ENCODE data around the gene PLEKHH1. TPM values are rescaled to one million over a fixed set of nuclear protein-coding genes. Genes with fewer than 3 reads are reported as not detected.
A peak's percentile ranks its signal among the peaks of the same experiment; 100 is the strongest.
"Not testable (repeated sequence)": the region's sequence is repeated elsewhere in the genome, so short reads cannot be mapped to it uniquely, and the experiment has no call there.

The PLEKHH1 gene
- total and polyA plus RNA-seq, 2 experiments from 2014 or later, result 14.7 to 33.9 TPM

DNA sequence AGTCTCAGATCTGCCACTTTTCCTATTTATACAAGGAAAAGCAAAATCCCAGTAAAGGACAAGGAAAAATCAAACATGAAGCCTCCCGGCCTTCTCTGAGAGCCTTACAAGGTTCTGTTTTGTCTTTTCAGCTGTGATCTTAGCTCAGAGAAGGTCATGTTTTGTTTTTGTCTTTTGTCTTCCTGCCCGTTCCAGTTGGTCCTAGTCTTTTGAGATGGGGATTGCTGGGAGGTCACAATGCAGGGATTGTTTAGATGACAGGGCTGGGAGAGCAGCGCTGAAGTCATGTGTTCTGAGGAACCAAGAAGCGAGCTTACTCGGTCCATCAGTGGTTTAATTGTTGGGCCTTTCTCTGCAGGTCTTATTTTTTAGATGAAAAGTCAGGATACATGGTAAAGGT lies 6.0 kb downstream of the PLEKHH1 start (continued):
- TF ChIP-seq JUNB (IDR thresholded peaks at IDR 0.05; ENCODE audit: unreplicated experiment), result no peak
- no peak for TF ChIP-seq ZNF331 (CRISPR knock-in tag; IDR thresholded peaks at IDR 0.05; ENCODE audit: low read depth)
- no peak for TF ChIP-seq NANOG (IDR thresholded peaks at IDR 0.05; ENCODE audit: borderline replicate concordance)
- no peak for TF ChIP-seq POLR2AphosphoS5 (IDR thresholded peaks at IDR 0.05; ENCODE audit: low read depth)
- TF ChIP-seq EZH2phosphoT487 (IDR thresholded peaks at IDR 0.05; ENCODE audit: unreplicated experiment), result no peak
- TF ChIP-seq ZNF114 (CRISPR knock-in tag; IDR thresholded peaks at IDR 0.05), result no peak
- TF ChIP-seq CTCF (conservative IDR thresholded peaks at IDR 0.05; ENCODE audit: low read depth in 2 of 2), result no peak
- TF ChIP-seq EZH2 (IDR thresholded peaks at IDR 0.05; ENCODE audit: low read depth, unreplicated experiment), result no peak
- TF ChIP-seq CREB1 (CRISPR knock-in tag; IDR thresholded peaks at IDR 0.05; ENCODE audit: low read depth), result no peak
- TF ChIP-seq ETS1 (IDR thresholded peaks at IDR 0.05), result no peak
- TF ChIP-seq STAT1 (IDR thresholded peaks at IDR 0.05; ENCODE audit: unreplicated experiment), result no peak

GRCh38 chr14:67541448-67542387 lies 8.6 kb downstream of the PLEKHH1 start:
- H2AFZ ChIP-seq, result 0 out of 2 replicates have a peak overlapping the region, but pooled peaks have one; percentile 30
- peak; percentile 91 for ATAC-seq

DNA sequence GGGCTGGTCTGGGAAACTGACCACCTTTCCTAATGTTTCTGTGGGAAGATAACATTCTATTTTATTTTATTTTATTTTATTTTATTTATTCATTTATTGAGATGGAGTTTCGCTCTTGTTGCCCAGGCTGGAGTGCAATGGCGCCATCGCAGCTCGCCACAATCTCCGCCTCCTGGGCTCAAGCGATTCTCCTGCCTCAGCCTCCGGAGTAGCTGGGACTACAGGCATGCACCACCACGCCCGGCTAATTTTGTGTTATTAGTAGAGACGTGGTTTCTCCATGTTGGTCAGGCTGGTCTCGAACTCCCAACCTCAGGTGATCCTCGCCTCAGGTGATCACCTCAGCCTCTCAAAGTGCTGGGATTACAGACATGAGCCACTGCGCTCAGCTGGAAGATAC lies 9.5 kb downstream of the PLEKHH1 start:
- Mint-ChIP-seq H3K27ac (peak overlapping the region; percentile 99), H3K4me3 (peak overlapping the region; percentile 72; the same call in 2 of the 3 replicates), H3K36me3 (ENCODE audit: low read depth) (peaks cover 32% of the 10 kb centered on the region), H3K4me1 (peaks cover 39% of the 10 kb centered on the region)
- not testable (repeated sequence) for H3F3A ChIP-seq (replicated peaks; ENCODE audit: low read depth); H4K20me1 ChIP-seq (replicated peaks; ENCODE audit: insufficient read depth); H3K27me3 ChIP-seq (ENCODE audit: insufficient read depth); H3K36me3 ChIP-seq (ENCODE audit: insufficient read depth); H2AFZ ChIP-seq; DNase-seq (ENCODE audit: low spot score); H3K9me3 Mint-ChIP-seq; H3K4me3 ChIP-seq; H3K27me3 Mint-ChIP-seq (ENCODE audit: insufficient read depth, low read depth, poor library complexity); H3K9me2 ChIP-seq (ENCODE audit: insufficient read depth); ATAC-seq; H3K79me2 ChIP-seq (replicated peaks; ENCODE audit: insufficient read depth)
- H3K27ac ChIP-seq (ENCODE audit: low read depth), result 0 out of 2 replicates have a peak overlapping the region, but pooled peaks have one; percentile 84
- peaks cover 26% of the 10 kb centered on the region for H3K4me1 ChIP-seq (ENCODE audit: insufficient read depth)
- 0 out of 2 replicates have a peak overlapping the region, but pooled peaks have one; percentile 64 for H3K4me2 ChIP-seq

More at GRCh38 chr14:67541448-67542387, 8.6 kb downstream of the PLEKHH1 start:
- TF ChIP-seq JUNB (IDR thresholded peaks at IDR 0.05; ENCODE audit: unreplicated experiment) (no peak), POLR2AphosphoS5 (IDR thresholded peaks at IDR 0.05; ENCODE audit: low read depth) (peak; percentile 51; the same call in 1 of the 2 replicates)
- peak; percentile 80 for DNase-seq (ENCODE audit: low spot score)
- Histone ChIP-seq H4K20me1 (replicated peaks; ENCODE audit: insufficient read depth) (no peaks in the 10 kb centered on the region), H3K27ac (ENCODE audit: low read depth) (peak overlapping the region; percentile 84), H3K27me3 (ENCODE audit: insufficient read depth) (no peaks in the 10 kb centered on the region), H3K4me3 (peak overlapping the region; percentile 36), H3F3A (replicated peaks; ENCODE audit: low read depth) (no peaks in the 10 kb centered on the region), H3K4me1 (ENCODE audit: insufficient read depth) (peaks cover 26% of the 10 kb centered on the region), H3K36me3 (ENCODE audit: insufficient read depth) (no peaks in the 10 kb centered on the region), H3K79me2 (replicated peaks; ENCODE audit: insufficient read depth) (0 out of 2 replicates have a peak, but pooled peaks cover 10% of the 10 kb centered on the region), H3K4me2 (peak overlapping the region; percentile 64), H3K9me2 (ENCODE audit: insufficient read depth) (no peaks in the 10 kb centered on the region; the same call in 1 of the 2 replicates)
- peak overlapping the region; percentile 99 for H3K27ac Mint-ChIP-seq
- H3K9me3 Mint-ChIP-seq, result no peaks in the 10 kb centered on the region
- peak overlapping the region; percentile 72 for H3K4me3 Mint-ChIP-seq
- peaks cover 2% of the 10 kb centered on the region for H3K27me3 Mint-ChIP-seq (ENCODE audit: insufficient read depth, low read depth, poor library complexity)
- peaks cover 32% of the 10 kb centered on the region for H3K36me3 Mint-ChIP-seq (ENCODE audit: low read depth)
- peaks cover 39% of the 10 kb centered on the region for H3K4me1 Mint-ChIP-seq

Measured in GM23338 (cell line).